HG03039 (cell line): ENCODE data around the gene SOX8.
"Not testable (repeated sequence)": the region's sequence is repeated elsewhere in the genome, so short reads cannot be mapped to it uniquely, and the experiment has no call there.

Experiments
- ATAC-seq: cut with Tn5 transposase; IDR thresholded peaks from one replicate; pipeline ENCODE4 v1.9.1; 2021; ENCODE audit warnings: mild to moderate bottlenecking, moderate library complexity; ENCODE audit not compliant: unreplicated experiment

SOX8 gene

GRCh38 chr16:981695-982144 lies at the start of gene SOX8:
SOX8 (plus strand) TSS chr16:981770; CDS start chr16:981923, 153 bp downstream.
- ATAC-seq: no peak

- ATAC-seq: no peak
These were observed 48.7 kb upstream of the SOX8 start for GRCh38 chr16:932831-933330.

GRCh38 chr16:933581-933980 lies 48.0 kb upstream of the SOX8 start:
- no peak for ATAC-seq

DNA sequence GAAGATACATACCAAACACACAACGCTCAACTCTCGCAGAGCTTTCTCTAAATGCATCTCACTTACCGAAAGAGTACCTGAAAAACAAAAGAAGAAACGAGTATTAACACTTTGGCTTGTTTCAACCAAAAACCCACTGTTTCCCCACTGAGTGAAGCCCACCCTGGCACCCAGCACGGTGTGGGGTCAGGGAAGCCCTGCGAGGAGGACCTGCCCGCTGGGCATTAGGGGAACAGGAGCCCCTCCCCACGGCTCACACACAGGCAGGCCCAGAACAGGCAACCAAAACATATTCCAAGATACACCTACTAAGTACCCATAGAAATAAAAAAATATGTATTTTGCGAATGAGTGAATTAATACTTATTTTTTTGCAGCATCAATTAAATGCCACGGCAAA lies 47.4 kb upstream of the SOX8 start:
- ATAC-seq: no peak

DNA sequence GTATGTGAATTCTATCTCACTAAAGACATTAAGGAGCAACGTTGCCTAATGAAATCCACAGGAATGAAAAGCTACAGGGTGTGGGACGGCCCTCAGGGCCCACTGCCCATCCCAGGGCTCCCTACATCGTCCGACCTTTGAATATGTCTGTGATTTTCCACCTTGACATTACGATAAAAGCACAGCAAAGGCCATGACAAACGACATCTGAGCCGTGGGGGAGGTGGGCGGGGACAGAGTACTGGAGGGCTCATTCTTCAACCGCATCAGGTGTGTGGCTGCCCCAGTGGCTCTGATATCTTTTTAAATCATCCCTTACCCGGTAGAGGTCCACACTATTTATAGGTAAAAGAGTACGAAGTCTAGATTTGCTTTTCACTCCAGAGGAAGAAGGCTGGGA lies 45.9 kb upstream of the SOX8 start:
- ATAC-seq: no peak

DNA sequence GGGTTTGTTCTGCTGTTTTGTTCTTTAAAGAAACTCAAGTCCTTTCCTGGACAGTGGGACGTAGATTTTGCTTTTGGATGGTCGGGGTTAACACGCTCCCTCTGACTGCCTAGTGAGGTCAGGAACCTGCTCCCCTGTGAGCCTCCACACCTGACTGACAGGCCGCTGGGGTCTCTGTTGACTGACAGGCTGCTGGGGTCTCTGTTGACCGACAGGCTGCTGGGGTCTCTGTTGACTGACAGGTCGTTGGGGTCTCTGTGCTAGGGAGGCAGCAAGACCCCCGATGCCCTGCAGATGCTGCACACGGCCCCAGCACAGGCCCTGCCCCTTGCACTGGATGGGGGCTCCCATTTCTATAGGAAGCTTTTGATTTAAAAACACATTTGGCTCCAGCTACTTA lies 44.3 kb upstream of the SOX8 start:
- no peak for ATAC-seq

GRCh38 chr16:937723-938122 lies 43.8 kb upstream of the SOX8 start:
- ATAC-seq: no peak

- no peak for ATAC-seq
These were observed 43.4 kb upstream of the SOX8 start for GRCh38 chr16:938136-938535.

DNA sequence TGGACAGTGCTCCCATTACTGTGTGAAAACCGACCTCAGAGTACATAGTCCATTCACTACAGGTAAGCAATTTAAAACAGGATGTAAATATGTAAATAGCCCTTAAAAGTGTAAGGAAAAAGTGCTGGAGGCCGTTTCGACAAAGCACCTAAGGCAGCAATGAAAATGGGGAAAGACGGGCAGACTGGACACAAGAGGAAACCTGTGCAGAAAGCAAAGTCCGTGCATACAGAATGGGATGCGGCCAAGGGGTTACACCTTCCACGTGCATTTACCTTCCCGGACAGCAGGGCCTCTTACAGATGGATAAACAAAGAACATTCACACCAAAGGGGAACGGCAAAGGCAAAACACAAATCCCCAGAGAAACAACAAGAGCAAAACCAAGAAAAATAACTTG lies 42.8 kb upstream of the SOX8 start:
- no peak for ATAC-seq

GRCh38 chr16:939311-939710 lies 42.3 kb upstream of the SOX8 start:
- no peak for ATAC-seq

DNA sequence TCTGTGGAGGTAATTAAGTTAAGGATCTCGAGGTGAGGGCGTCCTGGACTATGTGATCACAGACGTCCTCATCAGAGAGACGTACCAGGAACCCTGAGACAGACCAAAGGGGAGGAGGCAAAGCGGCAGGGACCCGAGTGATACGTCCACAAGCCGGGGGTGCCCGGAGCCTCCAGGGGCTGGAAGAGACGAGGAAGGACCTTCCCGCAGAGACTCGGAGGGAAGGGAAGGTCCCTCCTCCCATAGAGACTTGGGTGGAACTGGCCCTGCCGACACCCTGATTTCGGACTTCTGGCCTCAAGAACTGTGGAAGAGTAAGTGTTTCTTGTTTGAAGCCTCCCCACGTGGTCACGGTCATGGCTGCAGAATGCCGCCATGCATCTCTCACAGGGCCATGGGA lies 41.6 kb upstream of the SOX8 start:
- no peak for ATAC-seq

DNA sequence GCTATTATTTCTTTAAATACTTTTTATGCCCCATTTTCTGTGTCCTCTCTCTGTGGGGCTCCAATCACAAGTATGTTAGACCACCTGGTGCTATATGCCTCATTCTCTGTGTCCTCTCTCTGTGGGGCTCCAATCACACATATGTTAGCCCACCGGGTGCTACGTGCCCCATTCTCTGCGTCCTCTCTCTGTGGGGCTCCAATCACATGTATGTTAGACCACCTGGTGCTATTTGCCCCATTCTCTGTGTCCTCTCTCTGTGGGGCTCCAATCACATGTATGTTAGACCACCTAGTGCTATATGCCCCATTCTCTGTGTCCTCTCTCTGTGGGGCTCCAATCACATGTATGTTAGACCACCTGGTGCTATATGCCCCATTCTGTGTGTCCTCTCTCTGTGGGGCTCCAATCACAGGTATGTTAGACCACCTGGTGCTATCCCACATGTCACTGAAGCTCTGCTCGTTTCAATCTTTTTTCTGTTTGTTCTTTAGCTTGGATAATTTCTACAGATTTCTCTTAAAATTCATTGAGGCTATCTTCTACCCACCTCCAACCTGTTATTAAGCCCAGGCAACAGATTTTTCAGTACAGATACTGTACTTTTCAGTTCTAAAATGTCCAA lies 39.0 kb upstream of the SOX8 start:
- no peak for ATAC-seq

DNA sequence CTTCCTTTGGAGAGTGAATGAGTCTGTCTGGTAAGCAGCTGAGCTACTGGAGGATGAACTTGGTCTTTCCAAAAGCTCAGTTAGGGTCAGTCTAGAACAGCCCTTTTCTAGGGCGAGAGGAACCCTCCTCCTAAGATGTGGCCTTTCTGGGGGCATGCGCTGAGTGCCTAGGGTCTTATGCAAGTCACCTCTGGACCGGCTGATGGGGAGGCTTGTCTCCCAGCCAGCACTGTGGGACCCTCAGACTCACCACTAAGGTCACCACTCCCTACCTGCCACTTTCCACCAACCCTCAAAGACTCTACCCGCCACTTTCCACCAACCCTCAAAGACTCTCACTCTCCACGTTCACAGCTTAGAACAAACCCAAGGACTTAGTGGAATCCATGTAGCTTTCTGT lies 37.6 kb upstream of the SOX8 start:
- no peak for ATAC-seq

DNA sequence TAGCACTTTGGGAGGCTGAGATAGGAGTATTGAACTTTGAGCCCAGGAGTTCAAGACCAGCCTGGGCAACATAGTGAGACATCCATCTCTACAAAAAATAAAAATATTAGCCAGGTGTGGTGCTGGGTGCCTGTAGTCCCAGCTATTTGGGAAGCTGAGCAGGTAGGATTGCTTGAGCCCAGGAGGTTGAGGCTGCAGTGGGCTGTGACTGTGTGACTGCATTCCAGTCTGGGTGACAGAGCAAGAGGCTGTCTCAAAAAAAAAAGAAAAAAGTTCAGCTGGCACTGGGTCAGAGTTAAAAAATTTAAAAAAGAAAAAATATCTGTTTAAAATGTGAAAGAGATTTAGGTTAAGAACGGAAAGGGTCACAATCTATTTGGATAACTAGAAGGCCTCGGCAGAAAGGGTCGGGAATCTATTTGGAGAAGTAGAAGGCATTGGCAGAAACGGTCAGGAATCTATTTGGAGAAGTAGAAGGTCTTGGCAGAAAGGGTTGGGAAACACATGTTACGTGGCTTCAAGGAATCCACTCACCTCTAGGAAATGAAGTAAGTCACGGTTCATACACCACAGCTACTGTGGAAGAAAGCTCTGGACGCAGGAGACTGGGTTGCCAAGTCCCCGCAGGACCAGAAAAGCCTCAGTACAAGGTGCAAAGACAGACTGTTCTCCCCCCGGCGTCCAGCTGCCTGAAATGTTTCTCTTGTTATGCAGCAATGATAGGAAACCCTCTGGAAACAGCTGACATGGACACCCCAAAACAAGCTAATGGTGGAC lies 36.1 kb upstream of the SOX8 start:
- no peak for ATAC-seq

- ATAC-seq: no peak
These were observed 35.5 kb upstream of the SOX8 start for GRCh38 chr16:946048-946395.

DNA sequence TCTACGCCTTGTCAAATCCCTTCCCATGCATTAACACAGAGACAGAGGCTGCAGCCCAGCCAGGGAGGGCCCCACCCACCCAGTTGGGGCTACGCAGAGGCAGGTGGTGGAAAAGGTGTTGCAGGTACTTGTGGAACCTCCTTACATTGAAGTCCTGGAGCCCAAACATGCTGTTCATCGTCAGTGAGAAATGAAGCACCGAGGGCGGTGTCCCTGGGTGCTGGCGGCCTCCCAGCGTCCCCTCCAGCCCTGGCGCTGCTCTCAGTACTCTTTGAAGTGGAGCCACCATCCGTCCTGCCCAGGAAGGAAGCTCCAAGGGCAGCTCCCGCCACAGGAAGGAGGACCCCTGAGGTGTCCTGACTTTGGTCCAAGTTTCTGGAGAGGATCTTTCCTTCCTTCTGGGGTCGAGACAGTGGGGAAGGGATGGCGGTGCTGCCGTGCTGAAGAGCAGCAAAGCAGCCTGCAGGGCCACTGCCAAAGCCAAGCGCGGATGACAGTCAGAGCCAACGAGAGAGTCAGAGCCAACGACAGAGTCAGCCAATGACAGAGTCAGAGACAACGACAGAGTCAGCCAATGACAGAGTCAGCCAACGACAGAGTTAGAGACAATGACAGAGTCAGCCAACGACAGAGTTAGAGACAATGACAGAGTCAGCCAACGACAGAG lies 34.2 kb upstream of the SOX8 start:
- no peak for ATAC-seq

GRCh38 chr16:947922-948303 lies 33.7 kb upstream of the SOX8 start:
- ATAC-seq: not testable (repeated sequence)

- not testable (repeated sequence) for ATAC-seq
These were observed 32.8 kb upstream of the SOX8 start for GRCh38 chr16:948767-949166.

DNA sequence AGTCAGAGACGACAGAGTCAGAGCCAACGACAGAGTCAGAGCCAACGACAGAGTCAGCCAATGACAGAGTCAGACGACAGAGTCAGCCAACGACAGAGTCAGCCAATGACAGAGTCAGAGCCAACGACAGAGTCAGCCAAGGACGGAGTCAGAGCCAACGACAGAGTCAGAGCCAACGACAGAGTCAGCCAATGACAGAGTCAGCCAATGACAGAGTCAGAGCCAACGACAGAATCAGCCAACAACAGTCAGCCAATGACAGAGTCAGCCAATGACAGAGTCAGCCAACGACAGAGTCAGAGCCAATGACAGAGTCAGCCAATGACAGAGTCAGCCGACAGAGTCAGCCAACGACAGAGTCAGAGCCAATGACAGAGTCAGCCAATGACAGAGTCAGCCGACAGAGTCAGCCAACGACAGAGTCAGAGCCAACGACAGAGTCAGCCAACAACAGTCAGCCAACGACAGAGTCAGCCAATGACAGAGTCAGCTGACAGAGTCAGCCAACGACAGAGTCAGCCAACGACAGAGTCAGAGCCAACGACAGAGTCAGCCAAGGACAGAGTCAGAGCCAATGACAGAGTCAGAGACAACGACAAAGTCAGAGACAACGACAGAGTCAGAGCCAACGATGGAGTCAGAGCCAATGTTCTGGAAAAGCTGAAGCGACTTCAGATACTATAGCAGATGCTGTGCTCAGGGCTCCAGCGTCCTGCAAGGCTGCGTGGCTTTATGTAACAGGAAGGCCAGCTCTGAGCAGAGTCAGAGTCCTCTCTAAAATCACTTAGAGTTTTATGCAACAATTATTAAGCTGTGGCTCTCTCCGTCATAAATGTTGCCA lies 30.6 kb upstream of the SOX8 start:
- ATAC-seq: not testable (repeated sequence)

- ATAC-seq: no peak
These were observed 29.8 kb upstream of the SOX8 start for GRCh38 chr16:951660-952301.

- ATAC-seq: no peak
These were observed 29.2 kb upstream of the SOX8 start for GRCh38 chr16:952321-952720.
